ENCODE results near the gene RSPH10B2.
"Not testable (repeated sequence)": the region's sequence is repeated elsewhere in the genome, so short reads cannot be mapped to it uniquely, and the experiment has no call there.

Gene RSPH10B2

GRCh38 chr7:6792113-6792872 lies 38.4 kb downstream of the RSPH10B2 start:
- DNase-seq, result not testable (repeated sequence)

GRCh38 chr7:6794276-6794675 lies 40.4 kb downstream of the RSPH10B2 start:
- DNase-seq, result not testable (repeated sequence)

GRCh38 chr7:6797218-6797617 lies 43.3 kb downstream of the RSPH10B2 start:
- not testable (repeated sequence) for DNase-seq

GRCh38 chr7:6798047-6798446 lies 44.1 kb downstream of the RSPH10B2 start:
- not testable (repeated sequence) for DNase-seq

GRCh38 chr7:6799887-6800286 lies 46.0 kb downstream of the RSPH10B2 start:
- not testable (repeated sequence) for DNase-seq

GRCh38 chr7:6800331-6800730 lies 46.4 kb downstream of the RSPH10B2 start:
- not testable (repeated sequence) for DNase-seq

GRCh38 chr7:6807393-6807918 lies 53.6 kb downstream of the RSPH10B2 start:
- DNase-seq, result not testable (repeated sequence)

- not testable (repeated sequence) for DNase-seq
Observed at GRCh38 chr7:6807959-6808358, 54.1 kb downstream of the RSPH10B2 start.

GRCh38 chr7:6813011-6813410 lies 59.1 kb downstream of the RSPH10B2 start:
- not testable (repeated sequence) for DNase-seq

- not testable (repeated sequence) for DNase-seq
Observed at GRCh38 chr7:6815470-6815869, 61.6 kb downstream of the RSPH10B2 start.

GRCh38 chr7:6821622-6822021 lies 67.7 kb downstream of the RSPH10B2 start:
- DNase-seq, result not testable (repeated sequence)

- DNase-seq, result not testable (repeated sequence)
Observed at GRCh38 chr7:6825236-6826125, 71.6 kb downstream of the RSPH10B2 start.

- DNase-seq, result peak; percentile 92
Observed at GRCh38 chr7:6826151-6826550, 72.2 kb downstream of the RSPH10B2 start, which contains the start of gene CCZ1B. TSS of gene CCZ1B (minus strand) at chr7:6826275. CDS start at chr7:6826197, 78 bp downstream.

GRCh38 chr7:6827180-6827579 lies 73.3 kb downstream of the RSPH10B2 start:
- DNase-seq, result not testable (repeated sequence)

GRCh38 chr7:6829616-6830015 lies 75.7 kb downstream of the RSPH10B2 start:
- DNase-seq, result not testable (repeated sequence)

- DNase-seq, result not testable (repeated sequence)
Observed at GRCh38 chr7:6830026-6830425, 76.1 kb downstream of the RSPH10B2 start.

- no peak for DNase-seq
Observed at GRCh38 chr7:6831018-6831725, 77.3 kb downstream of the RSPH10B2 start.

GRCh38 chr7:6833636-6834035 lies 79.7 kb downstream of the RSPH10B2 start:
- DNase-seq, result no peak

- not testable (repeated sequence) for DNase-seq
Observed at GRCh38 chr7:6835521-6835920, 81.6 kb downstream of the RSPH10B2 start.

- DNase-seq, result not testable (repeated sequence)
Observed at GRCh38 chr7:6837081-6837480, 83.2 kb downstream of the RSPH10B2 start.

- not testable (repeated sequence) for DNase-seq
Observed at GRCh38 chr7:6842278-6842921, 88.5 kb downstream of the RSPH10B2 start.

- not testable (repeated sequence) for DNase-seq
Observed at GRCh38 chr7:6843092-6843491, 89.2 kb downstream of the RSPH10B2 start.

Data from activated T-cell treated with anti-CD3 and anti-CD28 coated beads, Interleukin-2, amount 50 U/mL, for 48 hours (primary cell).